Tibial nerve (tissue), 3 donors: Measurements from ENCODE around the gene DNAH5.

Experiments used
- EP300 ChIP-seq, 2 donors: sonication (generic); formaldehyde crosslinking; IDR thresholded peaks; one replicate each; pipeline ENCODE4 v1.6.1; 2017; ENCODE audit warnings: antibody characterized with exemption in 2 of 2, mild to moderate bottlenecking in 1 of 2
- POLR2A ChIP-seq, 2 donors: fragments of 450-650 bp; IDR thresholded peaks; one replicate each; pipeline ENCODE4 v1.6.1; 2017; ENCODE audit warnings: antibody characterized with exemption in 2 of 2, mild to moderate bottlenecking in 2 of 2, moderate library complexity in 2 of 2

GRCh38 chr5:13771011-13771571, 173.4 kb downstream of the DNAH5 start:
- TF ChIP-seq POLR2A (IDR thresholded peaks at IDR 0.05) (no peak), EP300 (IDR thresholded peaks at IDR 0.05) (no peak)
